HEK293T (cell line): Measurements from ENCODE around the gene NR2E1.

Experiments
- CTCF ChIA-PET: fragments of 350-600 bp; formaldehyde crosslinking; extraction: SDS; loops from one replicate; lab custom pipeline; 2021; ENCODE audit warnings: antibody characterized with exemption, inconsistent platforms; lab: Yijun Ruan, JAX
- POLR2A ChIA-PET: fragments of 350-600 bp; formaldehyde crosslinking; extraction: SDS; loops from one replicate; lab custom pipeline; 2020; ENCODE audit warnings: antibody characterized with exemption, inconsistent platforms; lab: Yijun Ruan, JAX
- DNase-seq: peaks from one replicate; pipeline ENCODE4 v3.0.0; 2012; ENCODE audit warnings: mixed read lengths; ENCODE audit errors: extremely low spot score
- ARNT ChIP-seq: fragments of 450-650 bp; IDR thresholded peaks from 2 replicates; pipeline ENCODE4 v1.6.1; 2017; ENCODE audit warnings: mild to moderate bottlenecking
- BHLHE40 ChIP-seq: fragments of 450-650 bp; IDR thresholded peaks from 2 replicates; pipeline ENCODE4 v1.6.1; 2016; ENCODE audit warnings: mild to moderate bottlenecking, moderate library complexity, borderline replicate concordance
- CTBP1 ChIP-seq: fragments of 450-650 bp; IDR thresholded peaks from 2 replicates; pipeline ENCODE4 v1.6.1; 2016; ENCODE audit warnings: borderline replicate concordance
- ELF4 ChIP-seq: fragments of 450-650 bp; IDR thresholded peaks from 2 replicates; pipeline ENCODE4 v1.6.1; 2017; ENCODE audit warnings: antibody characterized with exemption
- FOXA1 ChIP-seq: fragments of 450-650 bp; IDR thresholded peaks from 2 replicates; pipeline ENCODE4 v1.6.1; 2016; ENCODE audit warnings: mild to moderate bottlenecking
- FOXK2 ChIP-seq: fragments of 450-650 bp; IDR thresholded peaks from 2 replicates; pipeline ENCODE4 v1.6.1; 2016; ENCODE audit warnings: mild to moderate bottlenecking
- FOXM1 ChIP-seq: fragments of 450-650 bp; IDR thresholded peaks from 2 replicates; pipeline ENCODE4 v1.6.1; 2017; ENCODE audit warnings: mild to moderate bottlenecking, borderline replicate concordance
- HDGF ChIP-seq: fragments of 450-650 bp; IDR thresholded peaks from 2 replicates; pipeline ENCODE4 v1.6.1; 2017; ENCODE audit warnings: antibody characterized with exemption, borderline replicate concordance
- L3MBTL2 ChIP-seq: fragments of 450-650 bp; conservative IDR thresholded peaks from 2 replicates; pipeline ENCODE4 v1.6.1; 2016; ENCODE audit warnings: mild to moderate bottlenecking
- LEF1 ChIP-seq: fragments of 450-650 bp; IDR thresholded peaks from 2 replicates; pipeline ENCODE4 v1.6.1; 2017; ENCODE audit warnings: mild to moderate bottlenecking, borderline replicate concordance
- NFRKB ChIP-seq: fragments of 450-650 bp; IDR thresholded peaks from 2 replicates; pipeline ENCODE4 v1.6.1; 2016; ENCODE audit warnings: mild to moderate bottlenecking, moderate library complexity
- PKNOX1 ChIP-seq: fragments of 450-650 bp; IDR thresholded peaks from 2 replicates; pipeline ENCODE4 v1.6.1; 2016
- SP1 ChIP-seq: fragments of 450-650 bp; IDR thresholded peaks from 2 replicates; pipeline ENCODE4 v1.6.1; 2017
- SUZ12 ChIP-seq: fragments of 450-650 bp; IDR thresholded peaks from 2 replicates; pipeline ENCODE4 v1.6.1; 2016; ENCODE audit warnings: mild to moderate bottlenecking
- TARDBP ChIP-seq: fragments of 450-650 bp; IDR thresholded peaks from 2 replicates; pipeline ENCODE4 v1.6.1; 2016
- ZNF384 ChIP-seq: fragments of 450-650 bp; IDR thresholded peaks from 2 replicates; pipeline ENCODE4 v1.6.1; 2016

Gene NR2E1

DNA sequence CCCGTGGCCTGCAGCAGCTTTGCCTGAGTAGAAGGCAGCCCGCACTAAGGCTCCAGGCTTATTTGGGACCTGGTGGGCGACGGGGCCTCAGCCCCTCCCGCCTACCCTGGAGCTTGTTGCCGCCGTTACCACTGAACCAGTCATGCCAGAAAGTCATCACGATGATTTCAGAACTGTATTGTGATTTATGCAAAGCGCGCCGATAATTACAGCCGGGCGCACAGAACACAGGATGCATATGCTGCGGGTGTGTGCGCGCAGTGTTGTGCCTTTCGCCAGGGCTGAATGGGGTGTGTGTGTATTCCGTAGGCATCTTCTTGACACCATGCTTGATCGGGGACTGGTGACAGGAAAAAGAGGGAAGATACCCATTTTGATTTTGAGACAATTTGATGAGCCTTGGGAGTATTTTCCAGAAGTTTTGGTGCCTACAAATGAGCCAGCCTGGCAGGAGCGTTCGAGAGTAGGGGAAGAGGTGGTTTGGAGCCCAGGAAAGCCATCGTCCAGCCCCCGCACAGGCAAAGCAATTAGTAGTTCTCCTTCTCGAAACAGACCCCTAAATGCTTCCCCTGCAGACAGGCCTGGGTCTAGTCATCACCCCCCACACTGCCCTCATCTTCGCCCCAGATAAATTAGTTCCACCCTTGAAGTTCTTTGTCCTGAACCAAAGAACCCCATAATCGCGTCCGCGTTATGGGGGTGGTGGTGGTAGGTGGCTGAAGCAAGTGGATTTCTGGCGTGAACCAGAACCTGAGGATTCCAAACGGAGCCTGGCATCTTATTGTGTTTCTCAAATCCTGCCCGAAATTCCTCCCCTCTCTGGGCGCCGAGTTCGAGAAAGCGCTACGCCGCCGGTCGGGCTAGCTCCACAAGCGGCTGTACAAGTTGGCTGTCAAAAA lies 1.9 kb upstream of the NR2E1 start:
- no peak for TF ChIP-seq ELF4
- ChIA-PET CTCF (no interaction called here), POLR2A (interaction anchor here (0.8 to 2.2 kb wide), 2 partner anchors 20 to 30 kb away, joined by 3 to 17 read pairs; no protein-coding TSS in a partner anchor)
- no peak for DNase-seq

DNA sequence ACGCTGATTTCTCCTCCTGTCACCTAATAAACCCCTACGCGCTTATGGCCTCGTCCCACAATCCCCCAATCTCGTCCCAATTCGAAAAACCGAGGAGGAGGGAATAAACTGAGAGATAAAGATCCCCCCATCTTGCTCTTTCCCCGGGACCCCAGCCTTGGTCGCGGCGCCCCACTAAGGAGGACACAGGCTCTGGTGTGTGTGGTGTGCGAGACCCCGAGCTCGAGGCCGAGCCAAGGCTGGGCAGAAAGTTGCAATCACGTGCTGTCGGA lies 1.3 kb upstream of the NR2E1 start:
- CTCF ChIA-PET, result no interaction called here
- no peak for DNase-seq
- POLR2A ChIA-PET, result interaction anchor here (0.6 to 2.2 kb wide), 3 partner anchors 21 to 331 kb away, joined by 3 to 17 read pairs (median 3); no protein-coding TSS in a partner anchor
- TF ChIP-seq FOXM1, result no peak
- no peak for TF ChIP-seq BHLHE40
- no peak for TF ChIP-seq TARDBP
- no peak for TF ChIP-seq SUZ12
- TF ChIP-seq ELF4, result no peak
- no peak for TF ChIP-seq LEF1
- no peak for TF ChIP-seq CTBP1
- no peak for TF ChIP-seq L3MBTL2
- no peak for TF ChIP-seq PKNOX1
- no peak for TF ChIP-seq SP1
- no peak for TF ChIP-seq ZNF384
- no peak for TF ChIP-seq ARNT
- no peak for TF ChIP-seq FOXK2
- TF ChIP-seq FOXA1, result no peak
- TF ChIP-seq HDGF, result no peak
- no peak for TF ChIP-seq NFRKB

DNA sequence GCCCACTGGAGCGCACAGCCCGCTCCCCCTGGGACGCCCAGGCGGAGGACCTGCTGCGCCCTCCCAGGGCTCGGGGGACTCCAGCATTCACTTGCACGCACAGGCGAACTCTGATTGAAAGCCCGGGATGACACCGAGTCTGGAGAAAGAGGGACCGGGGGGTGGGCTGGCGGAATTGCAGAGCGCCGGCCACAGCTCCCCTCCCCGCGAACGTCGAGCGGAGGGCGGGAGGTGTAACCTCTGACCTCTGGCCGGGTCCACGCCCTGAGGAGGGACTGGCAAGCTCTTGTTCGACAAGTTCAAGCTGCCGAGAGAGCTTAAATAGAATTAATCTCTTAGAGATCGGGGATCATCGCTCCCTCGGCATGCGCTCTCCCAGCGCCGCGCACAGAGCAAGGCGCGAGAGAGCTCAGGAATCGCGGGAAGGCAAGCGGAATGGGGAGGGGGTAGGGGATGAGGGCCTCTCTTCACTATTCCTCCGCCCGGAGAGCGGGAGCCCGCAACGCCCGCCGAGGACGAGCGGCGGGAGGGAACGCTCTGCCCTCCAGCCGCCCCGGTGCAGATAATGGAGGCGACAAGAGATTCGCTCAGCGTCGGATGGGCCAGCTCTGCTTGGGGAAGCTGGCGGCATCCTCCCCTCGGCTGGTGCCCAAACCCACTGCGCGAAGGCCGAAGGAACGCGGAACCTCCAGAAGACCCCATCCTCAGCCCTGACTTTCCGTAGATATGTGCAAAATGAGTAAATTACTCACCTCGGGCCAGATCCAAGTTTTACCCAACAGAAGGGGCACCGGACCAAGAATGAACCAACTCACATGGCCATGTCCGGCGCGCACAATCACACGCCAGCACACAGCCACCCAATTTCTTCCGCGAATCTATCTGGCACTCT lies 761 bp upstream of the NR2E1 start:
- no peak for DNase-seq
- ChIA-PET CTCF (no interaction called here), POLR2A (interaction anchor here (0.6 to 2.2 kb wide), 3 partner anchors 21 to 331 kb away, joined by 3 to 17 read pairs (median 3); no protein-coding TSS in a partner anchor)
- TF ChIP-seq L3MBTL2 (peak; percentile 38; the same call in 1 of the 2 replicates), FOXM1 (no peak)

- CTCF ChIA-PET, result no interaction called here
- POLR2A ChIA-PET, result no interaction called here
These were observed 1.0 kb downstream of the NR2E1 start for GRCh38 chr6:108166664-108167448.

GRCh38 chr6:108167449-108168089 lies 1.7 kb downstream of the NR2E1 start:
- no peak for TF ChIP-seq ZNF384
- TF ChIP-seq CTBP1, result no peak
- no peak for TF ChIP-seq TARDBP
- DNase-seq, result no peak
- CTCF ChIA-PET, result no interaction called here
- POLR2A ChIA-PET, result no interaction called here

More at GRCh38 chr6:108166664-108167448, 1.0 kb downstream of the NR2E1 start:
- DNase-seq, result no peak
- TF ChIP-seq FOXK2, result no peak
- no peak for TF ChIP-seq SP1
- no peak for TF ChIP-seq BHLHE40
- TF ChIP-seq SUZ12, result no peak
- TF ChIP-seq HDGF, result no peak
- TF ChIP-seq TARDBP, result no peak
- no peak for TF ChIP-seq LEF1
- TF ChIP-seq L3MBTL2, result no peak
- no peak for TF ChIP-seq ARNT
- no peak for TF ChIP-seq CTBP1
- TF ChIP-seq FOXA1, result no peak

GRCh38 chr6:108168090-108168463 lies 2.3 kb downstream of the NR2E1 start:
- ChIA-PET CTCF (no interaction called here), POLR2A (no interaction called here)
- no peak for DNase-seq
- TF ChIP-seq HDGF, result no peak
- TF ChIP-seq FOXK2, result no peak
- no peak for TF ChIP-seq CTBP1
- no peak for TF ChIP-seq SUZ12
- TF ChIP-seq FOXA1, result no peak
- no peak for TF ChIP-seq NFRKB
- no peak for TF ChIP-seq FOXM1
- TF ChIP-seq ZNF384, result no peak
- no peak for TF ChIP-seq SP1
- no peak for TF ChIP-seq ELF4
- no peak for TF ChIP-seq PKNOX1
- TF ChIP-seq L3MBTL2, result no peak
- no peak for TF ChIP-seq BHLHE40
- no peak for TF ChIP-seq LEF1
- TF ChIP-seq TARDBP, result no peak
